Activated CD4-positive, alpha-beta T cell treated with anti-CD3 and anti-CD28 coated beads, Interleukin-2, amount 50 U/mL, for 4 hours (primary cell): Measurements from ENCODE around the gene SLC27A4.
A peak's percentile ranks its signal among the peaks of the same experiment; 100 is the strongest.

Experiments
- DNase-seq, 2 experiments: peaks; one replicate each; pipeline ENCODE4 v3.0.0-alpha.2; 2020

Gene SLC27A4

DNA sequence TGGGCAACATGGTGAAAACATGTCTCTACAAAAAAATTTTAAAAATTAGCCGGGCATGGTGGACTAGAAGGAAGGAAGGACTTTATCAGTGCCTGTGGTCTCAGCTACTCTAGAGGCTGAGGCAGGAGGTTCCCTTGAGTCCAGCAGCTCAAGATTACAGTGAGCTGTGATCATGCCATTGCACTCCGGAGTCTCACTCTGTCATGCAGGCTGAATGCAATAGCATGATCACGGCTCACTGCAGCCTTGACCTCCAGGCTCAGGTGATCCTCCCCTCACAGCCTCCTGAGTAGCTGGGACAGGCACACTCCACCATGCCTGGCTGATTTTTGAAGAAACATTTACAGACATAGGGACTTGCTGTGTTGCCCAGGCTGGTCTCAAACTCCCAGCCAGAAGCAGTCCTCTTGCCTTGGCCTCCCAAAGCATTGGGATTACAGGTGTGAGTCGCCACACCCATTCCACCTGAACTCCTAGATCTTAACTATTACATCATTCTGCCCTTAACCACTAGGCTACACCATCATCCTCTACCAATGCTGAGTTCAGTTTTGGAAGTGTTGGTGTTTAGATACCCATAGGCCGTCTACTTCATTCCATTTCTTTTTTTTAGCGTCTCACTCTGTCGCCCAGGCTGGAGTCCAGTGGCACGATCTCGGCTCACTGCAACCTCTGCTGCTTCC lies 28.8 kb downstream of the SLC27A4 start:
- no peak for DNase-seq

- no peak for DNase-seq
Measured at GRCh38 chr9:128370367-128370751, 30.0 kb downstream of the SLC27A4 start.

GRCh38 chr9:128370752-128371629 lies 30.7 kb downstream of the SLC27A4 start, which contains the start of gene URM1:
URM1 (plus strand) TSS chr9:128371374; CDS start chr9:128371381, 7 bp downstream.
- DNase-seq, result peak; percentile 94

DNA sequence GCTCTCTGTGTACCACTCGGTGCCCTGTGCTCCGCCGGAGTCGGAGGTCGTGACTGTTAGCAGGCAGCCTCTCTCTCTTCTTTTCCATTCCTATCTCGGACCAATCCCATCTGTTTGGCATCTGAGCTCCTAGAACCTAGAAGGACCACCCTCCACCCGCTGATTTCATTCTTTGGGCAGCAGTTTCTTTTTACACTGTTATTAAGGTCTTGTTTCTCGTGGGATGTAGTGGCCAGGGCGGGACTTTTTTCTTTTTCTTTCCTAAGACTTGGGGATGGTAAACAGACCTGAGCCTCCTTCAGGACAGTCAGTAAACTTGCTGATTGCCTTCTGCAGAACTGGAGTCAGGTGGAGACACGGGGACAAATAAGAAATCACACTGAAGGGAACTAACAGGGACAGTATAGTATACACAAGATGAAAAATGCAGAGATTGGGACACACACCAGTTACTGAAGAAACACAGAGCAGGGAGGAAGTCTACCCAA lies 31.3 kb downstream of the SLC27A4 start:
- DNase-seq, result no peak

DNA sequence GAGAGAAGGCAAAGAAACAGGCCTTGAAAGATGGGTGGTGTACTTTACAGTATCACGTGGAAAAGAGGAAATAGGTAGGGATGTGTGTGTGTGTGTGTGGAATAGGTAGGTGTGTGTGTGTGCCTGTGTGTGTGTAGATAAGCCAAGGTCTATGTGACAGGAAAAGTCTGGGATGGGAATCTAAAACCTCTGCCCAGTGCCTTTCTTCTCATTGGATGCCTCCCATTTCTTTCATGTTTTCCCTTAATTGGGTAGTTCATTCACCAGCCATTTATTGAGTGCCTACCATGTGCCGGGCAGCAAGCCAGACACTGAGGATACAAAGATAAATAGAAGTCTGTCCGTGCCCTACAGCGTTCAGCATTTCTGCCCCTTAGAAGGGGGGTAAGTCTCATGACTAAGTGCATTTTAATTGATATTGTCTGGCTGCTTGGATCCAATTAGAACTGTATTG lies 31.9 kb downstream of the SLC27A4 start:
- no peak for DNase-seq

GRCh38 chr9:128372784-128373183 lies 32.5 kb downstream of the SLC27A4 start:
- DNase-seq, result no peak

DNA sequence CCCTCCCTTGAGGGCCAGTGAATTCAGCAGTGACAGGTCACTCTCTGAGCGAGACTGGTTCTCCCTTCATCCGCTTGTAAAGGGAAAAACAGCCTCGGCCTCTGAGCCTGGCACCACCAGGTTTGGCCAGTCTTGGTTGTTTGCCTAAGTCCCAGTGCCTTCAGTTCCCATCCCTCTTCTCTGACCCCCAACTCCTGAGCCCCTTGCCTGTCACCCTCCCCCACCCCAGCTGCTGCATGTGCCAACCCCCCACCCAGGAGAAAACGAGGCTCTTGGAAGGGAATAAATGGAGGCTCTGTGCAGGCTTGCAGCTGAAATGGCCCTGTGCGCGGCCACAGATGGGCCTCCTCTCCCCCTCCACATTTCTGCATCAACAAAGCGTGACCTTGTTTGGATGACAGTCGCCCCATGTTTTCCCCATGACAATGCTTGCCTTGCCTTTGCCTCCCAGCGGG lies 33.9 kb downstream of the SLC27A4 start:
- DNase-seq, result no peak

GRCh38 chr9:128375865-128376264 lies 35.5 kb downstream of the SLC27A4 start:
- no peak for DNase-seq

GRCh38 chr9:128382261-128382660 lies 41.9 kb downstream of the SLC27A4 start:
- DNase-seq, result no peak

DNA sequence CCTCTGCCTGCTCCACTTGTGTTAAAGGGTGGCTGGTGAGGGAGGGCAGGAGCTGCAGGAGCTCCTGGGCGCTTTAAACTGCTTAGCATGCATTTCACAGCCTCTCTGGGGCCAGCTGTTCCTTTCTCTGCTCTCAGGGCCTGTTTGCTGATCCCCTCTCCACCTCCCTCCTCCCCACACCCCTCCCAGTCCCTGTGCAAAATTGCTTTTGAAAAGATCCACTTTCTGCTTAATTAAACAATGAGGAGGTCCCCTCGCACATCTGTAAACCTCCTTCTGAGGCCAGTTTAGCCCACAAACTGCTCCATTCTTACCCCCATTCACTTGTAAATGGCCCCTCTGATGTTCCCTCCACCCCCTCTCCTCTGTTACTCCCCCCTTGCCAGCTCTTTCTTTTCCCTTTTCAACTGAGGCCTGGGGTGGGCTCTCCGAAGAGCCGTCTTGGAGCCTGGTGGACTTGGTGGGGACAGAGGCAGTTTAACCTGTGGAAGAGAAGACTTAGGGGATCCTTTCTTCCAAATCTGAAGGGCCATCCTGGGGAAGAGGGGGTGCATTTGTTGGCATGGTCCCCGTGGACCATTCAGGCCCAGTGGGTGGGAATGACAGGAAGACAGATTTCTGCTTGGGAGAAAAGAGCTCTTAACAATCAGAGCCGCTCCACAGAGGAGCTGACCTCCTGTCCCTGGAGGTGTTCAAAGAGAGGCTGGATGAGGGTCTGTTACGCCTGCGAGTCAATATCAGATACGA lies 42.9 kb downstream of the SLC27A4 start:
- DNase-seq, result no peak

- DNase-seq, result no peak
Measured at GRCh38 chr9:128383791-128384190, 43.5 kb downstream of the SLC27A4 start.

GRCh38 chr9:128384801-128385495 lies 44.6 kb downstream of the SLC27A4 start:
- DNase-seq, result no peak

DNA sequence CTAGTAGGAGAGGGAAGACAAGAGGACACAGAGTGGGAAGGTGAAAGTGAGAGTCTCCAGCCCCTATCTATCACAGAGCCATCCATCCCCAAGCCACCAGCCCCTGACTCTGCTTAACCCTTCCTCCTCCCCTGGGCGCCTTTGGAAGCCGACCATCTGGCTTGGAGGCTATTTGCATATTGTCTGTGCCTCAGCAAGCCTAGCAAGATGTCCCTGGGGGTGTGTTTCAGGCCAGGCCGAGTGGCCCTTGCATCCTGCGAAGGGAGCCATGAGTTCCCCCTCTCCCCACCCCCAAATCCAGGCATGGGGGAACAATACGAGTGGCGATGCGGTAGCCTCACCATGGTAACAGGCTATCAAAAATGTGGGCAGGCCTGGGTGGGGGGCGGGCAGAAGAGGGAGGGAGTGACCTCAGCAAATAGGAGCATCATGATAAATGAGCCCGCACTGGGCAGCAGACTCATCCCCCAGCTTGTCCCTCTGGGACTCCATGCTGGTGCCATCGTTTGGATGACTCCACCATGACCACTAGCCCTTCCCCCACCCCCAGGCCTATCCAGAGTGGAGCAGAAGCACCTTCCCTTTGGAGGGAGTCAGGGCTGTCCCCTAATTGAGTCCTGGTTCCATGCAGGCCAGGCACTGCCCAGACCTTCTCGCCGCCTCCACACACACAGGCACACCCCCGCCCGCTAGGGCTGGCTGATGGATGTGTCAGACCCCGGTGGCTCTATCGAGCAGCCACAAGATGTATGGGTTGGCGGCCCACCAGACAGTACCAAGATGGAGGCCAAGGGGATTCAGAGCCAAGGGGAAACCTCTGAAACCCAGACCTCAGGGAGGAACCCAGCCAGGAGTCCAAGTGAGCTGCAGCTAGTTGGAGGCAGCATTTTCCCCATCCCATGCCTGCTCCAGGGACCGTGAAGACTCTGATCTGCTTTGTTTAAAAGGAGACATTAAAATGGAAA lies 45.5 kb downstream of the SLC27A4 start:
- DNase-seq, result no peak

GRCh38 chr9:128388150-128388549 lies 47.8 kb downstream of the SLC27A4 start:
- DNase-seq, result no peak

DNA sequence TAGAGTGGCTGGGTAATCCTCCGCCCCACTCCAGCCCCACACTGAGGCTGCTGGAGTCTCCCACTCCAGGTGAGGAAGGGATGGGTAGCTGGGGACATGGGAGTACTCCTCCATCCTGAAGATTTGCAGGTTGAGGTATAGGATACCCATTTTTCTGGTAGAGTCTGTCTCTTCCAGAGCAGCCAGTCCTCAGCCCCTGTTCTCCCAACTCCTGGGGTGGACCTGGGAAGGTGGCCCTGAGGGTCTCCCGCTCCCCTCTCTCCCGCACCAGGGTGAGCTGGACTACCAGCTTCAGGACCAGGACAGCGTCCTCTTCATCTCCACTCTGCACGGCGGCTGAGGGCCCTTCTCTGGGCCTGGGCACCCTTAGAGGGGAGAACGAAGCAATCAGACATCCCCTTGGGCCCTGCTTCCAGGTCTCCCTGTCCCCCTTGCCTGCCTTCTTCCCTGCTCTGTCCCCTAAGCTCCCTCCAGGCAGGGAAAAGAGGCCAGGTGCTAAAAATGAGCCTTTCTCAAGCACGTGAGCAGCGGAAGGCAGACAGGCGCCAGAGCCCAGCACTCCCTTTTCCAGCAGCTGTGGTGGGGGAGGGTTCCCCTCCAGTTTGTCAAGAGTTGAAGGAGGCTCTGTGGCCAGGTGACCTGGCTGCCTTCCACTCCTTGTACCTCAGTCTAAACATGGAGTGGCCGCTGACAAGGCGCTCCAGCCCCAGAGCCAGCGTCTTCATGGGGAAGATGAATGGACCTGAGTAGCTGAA lies 49.2 kb downstream of the SLC27A4 start:
- no peak for DNase-seq

DNA sequence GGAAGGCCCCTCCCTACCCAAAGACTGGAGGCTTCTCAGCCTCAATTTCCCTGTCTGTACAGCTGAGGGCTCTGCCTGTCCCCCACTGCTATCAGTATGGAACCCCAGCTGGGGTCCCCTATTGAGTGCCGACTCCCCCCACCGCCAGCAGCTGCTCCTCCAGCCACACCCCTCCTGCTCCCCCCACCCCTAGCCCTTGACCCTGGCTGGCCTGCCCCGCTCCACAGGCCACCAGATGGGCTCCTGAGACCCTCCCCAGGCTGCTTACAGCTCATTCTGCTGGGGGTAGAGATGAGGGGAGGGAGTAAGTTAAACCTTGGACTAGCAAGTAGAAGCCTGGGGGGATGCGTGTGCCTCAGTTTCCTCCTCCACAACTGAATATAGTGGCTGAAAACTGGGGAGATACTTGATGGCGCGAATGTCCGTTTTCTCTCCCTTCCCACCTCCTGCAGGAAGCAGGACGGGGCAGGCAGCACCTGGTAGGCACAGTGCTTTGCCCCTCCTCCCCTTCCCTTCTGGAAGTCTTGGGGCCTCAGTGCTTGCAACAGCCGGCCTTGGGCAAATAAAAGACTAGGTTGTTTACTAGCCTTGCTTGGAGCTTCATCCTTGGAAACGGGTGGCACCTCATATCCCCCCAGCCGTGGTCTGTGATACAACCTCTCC lies 50.0 kb downstream of the SLC27A4 start:
- DNase-seq, result no peak

- no peak for DNase-seq
Measured at GRCh38 chr9:128390813-128391711, 50.7 kb downstream of the SLC27A4 start.

GRCh38 chr9:128391956-128392301 lies 51.6 kb downstream of the SLC27A4 start:
- no peak for DNase-seq
